OCI-LY3 (cell line): Measurements from ENCODE around the gene TRIM14.

ENCODE experiments used
- H2AFZ ChIP-seq: fragments of 200-600, 300-600 bp; shearing (Covaris generic); 2 replicates; pipeline ENCODE4 v1.6.0; 2014; ENCODE audit warnings: antibody characterized with exemption, low read depth, low read length
- H3K27ac ChIP-seq: fragments of 200-600, 300-600 bp; sonication (generic); 2 replicates; pipeline ENCODE4 v1.5.1; 2014; ENCODE audit warnings: mild to moderate bottlenecking, low read length, moderate library complexity, mixed read lengths
- H3K27me3 ChIP-seq: fragments of 200-600, 300-600 bp; sonication (generic); 2 replicates; pipeline ENCODE4 v1.6.1; 2014; ENCODE audit warnings: low read depth, low read length, mixed read lengths
- H3K36me3 ChIP-seq: fragments of 200-600, 300-600 bp; sonication (generic); replicated peaks from 2 replicates; pipeline ENCODE3; 2014; ENCODE audit warnings: low read depth, low read length, mixed read lengths
- H3K4me1 ChIP-seq: fragments of 300-600, 200-600 bp; sonication (generic); 2 replicates; pipeline ENCODE4 v1.6.1; 2014; ENCODE audit warnings: low read length, mixed read lengths
- H3K4me2 ChIP-seq: fragments of 200-600, 300-600 bp; sonication (generic); 2 replicates; pipeline ENCODE4 v1.6.1; 2014; ENCODE audit warnings: low read length, mixed read lengths
- H3K4me3 ChIP-seq: fragments of 300-600, 200-600 bp; sonication (generic); 2 replicates; pipeline ENCODE4 v1.5.1; 2014; ENCODE audit warnings: antibody characterized with exemption, mild to moderate bottlenecking, low read length, moderate library complexity
- H3K79me2 ChIP-seq: fragments of 300-600, 200-600 bp; shearing (Covaris generic); 2 replicates; pipeline ENCODE4 v1.6.1; 2014; ENCODE audit warnings: mild to moderate bottlenecking, low read length, mixed read lengths
- H3K9ac ChIP-seq: fragments of 300-600, 200-600 bp; shearing (Covaris generic); 2 replicates; pipeline ENCODE4 v1.6.0; 2014; ENCODE audit warnings: mild to moderate bottlenecking, low read length, moderate library complexity
- H3K9me3 ChIP-seq: fragments of 200-600, 300-600 bp; shearing (Covaris generic); 2 replicates; pipeline ENCODE4 v1.6.1; 2014; ENCODE audit warnings: low read length, mixed read lengths; ENCODE audit not compliant: insufficient read depth
- H4K20me1 ChIP-seq: fragments of 200-600, 300-600 bp; sonication (generic); 2 replicates; pipeline ENCODE4 v1.6.1; 2016; ENCODE audit warnings: low read length, mixed read lengths; ENCODE audit not compliant: insufficient read depth
- CTCF ChIP-seq: fragments of 200-600, 300-600 bp; sonication (generic); IDR thresholded peaks from 2 replicates; pipeline ENCODE4 v1.5.1; 2014; ENCODE audit warnings: antibody characterized with exemption, low read length, low read depth
- EZH2phosphoT487 ChIP-seq: fragments of 200-600 bp; shearing (Covaris generic); IDR thresholded peaks from 2 replicates; pipeline ENCODE4 v1.6.1; 2018; ENCODE audit warnings: antibody characterized with exemption, mixed run types, low read depth

TRIM14 gene

GRCh38 chr9:98161851-98162250 is 42.8 kb upstream of the TRIM14 start:
- no peaks in the 10 kb centered on the region for H3K4me1 ChIP-seq
- no peak overlapping the region for H3K27ac ChIP-seq
- no peak for TF ChIP-seq CTCF
- TF ChIP-seq EZH2phosphoT487: no peak
- H3K4me2 ChIP-seq: no peak overlapping the region
- H4K20me1 ChIP-seq: no peaks in the 10 kb centered on the region
- no peak overlapping the region for H3K4me3 ChIP-seq
- no peaks in the 10 kb centered on the region for H3K36me3 ChIP-seq
- no peaks in the 10 kb centered on the region for H3K27me3 ChIP-seq
- H3K9ac ChIP-seq: no peak overlapping the region
- no peak overlapping the region for H2AFZ ChIP-seq
- H3K9me3 ChIP-seq: no peaks in the 10 kb centered on the region
- H3K79me2 ChIP-seq: no peaks in the 10 kb centered on the region

GRCh38 chr9:98159790-98160189 is 40.8 kb upstream of the TRIM14 start:
- H4K20me1 ChIP-seq: no peaks in the 10 kb centered on the region
- H3K4me2 ChIP-seq: no peak overlapping the region
- no peaks in the 10 kb centered on the region for H3K9me3 ChIP-seq
- H3K27ac ChIP-seq: no peak overlapping the region
- H3K4me3 ChIP-seq: no peak overlapping the region
- H3K9ac ChIP-seq: no peak overlapping the region
- no peaks in the 10 kb centered on the region for H3K36me3 ChIP-seq
- no peak overlapping the region for H2AFZ ChIP-seq
- no peaks in the 10 kb centered on the region for H3K4me1 ChIP-seq
- H3K27me3 ChIP-seq: no peaks in the 10 kb centered on the region
- no peaks in the 10 kb centered on the region for H3K79me2 ChIP-seq
- TF ChIP-seq CTCF (no peak), EZH2phosphoT487 (no peak)

GRCh38 chr9:98159301-98159700 is 40.3 kb upstream of the TRIM14 start:
- H3K27ac ChIP-seq: no peak overlapping the region
- TF ChIP-seq EZH2phosphoT487: no peak
- no peak for TF ChIP-seq CTCF

GRCh38 chr9:98158071-98158831 is 39.2 kb upstream of the TRIM14 start:
- H3K4me1 ChIP-seq: no peaks in the 10 kb centered on the region

More at GRCh38 chr9:98159301-98159700, 40.3 kb upstream of the TRIM14 start:
- no peak overlapping the region for H2AFZ ChIP-seq
- H3K4me1 ChIP-seq: no peaks in the 10 kb centered on the region
- no peaks in the 10 kb centered on the region for H3K27me3 ChIP-seq
- no peak overlapping the region for H3K4me3 ChIP-seq
- no peaks in the 10 kb centered on the region for H3K79me2 ChIP-seq
- no peak overlapping the region for H3K4me2 ChIP-seq
- H3K9ac ChIP-seq: no peak overlapping the region
- H4K20me1 ChIP-seq: no peaks in the 10 kb centered on the region
- no peaks in the 10 kb centered on the region for H3K9me3 ChIP-seq
- H3K36me3 ChIP-seq: no peaks in the 10 kb centered on the region

More at GRCh38 chr9:98158071-98158831, 39.2 kb upstream of the TRIM14 start:
- H3K27ac ChIP-seq: no peak overlapping the region
- no peak overlapping the region for H3K4me2 ChIP-seq
- H2AFZ ChIP-seq: no peak overlapping the region
- no peak overlapping the region for H3K4me3 ChIP-seq
- TF ChIP-seq EZH2phosphoT487 (no peak), CTCF (no peak)
- H3K27me3 ChIP-seq: no peaks in the 10 kb centered on the region
- H3K9me3 ChIP-seq: no peaks in the 10 kb centered on the region
- H3K9ac ChIP-seq: no peak overlapping the region
- no peaks in the 10 kb centered on the region for H3K36me3 ChIP-seq
- no peaks in the 10 kb centered on the region for H4K20me1 ChIP-seq
- H3K79me2 ChIP-seq: no peaks in the 10 kb centered on the region
